ENCODE measurements around the gene SUMF2. TPM values are rescaled to one million over a fixed set of nuclear protein-coding genes. Genes with fewer than 3 reads are reported as not detected.
"Not testable (repeated sequence)": the region's sequence is repeated elsewhere in the genome, so short reads cannot be mapped to it uniquely, and the experiment has no call there.

The SUMF2 gene
- total and polyA plus RNA-seq, 2 experiments from 2014 or later: 32.9 to 45.7 TPM

- H3K4me2 ChIP-seq: no peak overlapping the region
- no peaks in the 10 kb centered on the region for H3F3A ChIP-seq (replicated peaks; ENCODE audit: low read depth)
- no peaks in the 10 kb centered on the region for H3K79me2 ChIP-seq (replicated peaks; ENCODE audit: insufficient read depth)
- Mint-ChIP-seq H3K27me3 (ENCODE audit: insufficient read depth, low read depth, poor library complexity) (no peaks in the 10 kb centered on the region), H3K4me3 (no peak overlapping the region), H3K9me3 (peaks cover 96% of the 10 kb centered on the region), H3K4me1 (no peaks in the 10 kb centered on the region), H3K36me3 (ENCODE audit: low read depth) (peaks cover 18% of the 10 kb centered on the region), H3K27ac (no peak overlapping the region)
- ATAC-seq (no peak), DNase-seq (ENCODE audit: low spot score) (no peak)
- H3K4me1 ChIP-seq (ENCODE audit: insufficient read depth): no peaks in the 10 kb centered on the region
- TF ChIP-seq EZH2 (IDR thresholded peaks at IDR 0.05; ENCODE audit: low read depth, unreplicated experiment) (no peak), ZNF331 (CRISPR knock-in tag; IDR thresholded peaks at IDR 0.05; ENCODE audit: low read depth) (no peak), NANOG (IDR thresholded peaks at IDR 0.05; ENCODE audit: borderline replicate concordance) (no peak), ZNF462 (CRISPR knock-in tag; IDR thresholded peaks at IDR 0.05) (no peak), JUNB (IDR thresholded peaks at IDR 0.05; ENCODE audit: unreplicated experiment) (no peak), POLR2AphosphoS5 (IDR thresholded peaks at IDR 0.05; ENCODE audit: low read depth) (no peak), CREB1 (CRISPR knock-in tag; IDR thresholded peaks at IDR 0.05; ENCODE audit: low read depth) (no peak)
- H3K9me2 ChIP-seq (ENCODE audit: insufficient read depth): no peaks in the 10 kb centered on the region
- no peaks in the 10 kb centered on the region; the same call in 1 of the 2 replicates for H3K36me3 ChIP-seq (ENCODE audit: insufficient read depth)
- no peak overlapping the region for H3K27ac ChIP-seq (ENCODE audit: low read depth)
- H3K27me3 ChIP-seq (ENCODE audit: insufficient read depth): no peaks in the 10 kb centered on the region
- H4K20me1 ChIP-seq (replicated peaks; ENCODE audit: insufficient read depth): no peaks in the 10 kb centered on the region
- H3K4me3 ChIP-seq: no peak overlapping the region
- H2AFZ ChIP-seq: no peak overlapping the region
Observed at GRCh38 chr7:56110611-56111010, 46.5 kb downstream of the SUMF2 start.

GRCh38 chr7:56112244-56112643 lies 48.2 kb downstream of the SUMF2 start:
- H3F3A ChIP-seq (replicated peaks; ENCODE audit: low read depth); H3K4me3 Mint-ChIP-seq; H3K36me3 ChIP-seq (ENCODE audit: insufficient read depth); H4K20me1 ChIP-seq (replicated peaks; ENCODE audit: insufficient read depth); H3K27ac ChIP-seq (ENCODE audit: low read depth); H3K9me2 ChIP-seq (ENCODE audit: insufficient read depth); H3K4me1 Mint-ChIP-seq; ATAC-seq; H3K27me3 ChIP-seq (ENCODE audit: insufficient read depth); H3K4me3 ChIP-seq; H3K4me2 ChIP-seq; H3K79me2 ChIP-seq (replicated peaks; ENCODE audit: insufficient read depth); H3K4me1 ChIP-seq (ENCODE audit: insufficient read depth); H3K27me3 Mint-ChIP-seq (ENCODE audit: insufficient read depth, low read depth, poor library complexity); H3K27ac Mint-ChIP-seq; H2AFZ ChIP-seq; DNase-seq (ENCODE audit: low spot score): not testable (repeated sequence)
- H3K9me3 Mint-ChIP-seq: peaks cover 94% of the 10 kb centered on the region
- H3K36me3 Mint-ChIP-seq (ENCODE audit: low read depth): peaks cover 18% of the 10 kb centered on the region

Data from GM23338 (cell line).